ENCODE data around the gene TUBG1.
"Not testable (repeated sequence)": the region's sequence is repeated elsewhere in the genome, so short reads cannot be mapped to it uniquely, and the experiment has no call there.

Gene TUBG1

DNA sequence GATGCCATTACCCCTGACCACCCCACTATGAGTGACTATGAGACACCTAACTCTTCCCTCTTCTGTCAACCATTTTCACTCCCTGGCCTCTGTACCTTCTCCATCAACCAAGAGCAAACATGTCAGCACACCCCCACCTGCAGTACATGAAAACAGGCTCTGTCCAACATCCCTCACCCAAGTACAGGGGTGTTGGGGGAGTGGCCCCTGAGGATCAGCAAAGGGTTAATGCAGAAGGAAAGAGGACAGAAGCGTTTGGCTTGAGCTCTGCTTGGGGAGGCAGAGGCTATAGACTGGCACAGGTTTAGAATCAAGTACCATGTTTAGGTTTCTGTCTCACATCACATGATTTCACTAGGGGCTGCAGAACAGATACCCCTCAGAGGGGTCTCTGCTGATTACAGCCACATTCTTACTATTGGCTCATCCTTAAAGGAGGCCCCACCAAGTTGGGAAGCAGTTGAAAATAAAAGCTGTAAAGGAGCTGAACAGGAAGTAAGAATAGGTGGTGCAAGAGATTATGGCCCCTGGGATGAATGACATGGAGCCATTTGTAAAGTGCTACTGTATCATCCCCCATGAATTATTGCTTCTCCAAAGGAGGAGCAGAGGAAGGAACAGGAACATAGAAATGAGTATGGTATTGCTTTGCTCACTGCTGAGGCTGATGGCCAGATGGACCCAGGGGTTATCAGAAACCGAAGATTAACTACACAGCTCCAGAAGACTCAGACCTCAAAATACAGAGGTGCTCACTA is 29.5 kb upstream of the TUBG1 start:
- DNase-seq, result no peak

DNA sequence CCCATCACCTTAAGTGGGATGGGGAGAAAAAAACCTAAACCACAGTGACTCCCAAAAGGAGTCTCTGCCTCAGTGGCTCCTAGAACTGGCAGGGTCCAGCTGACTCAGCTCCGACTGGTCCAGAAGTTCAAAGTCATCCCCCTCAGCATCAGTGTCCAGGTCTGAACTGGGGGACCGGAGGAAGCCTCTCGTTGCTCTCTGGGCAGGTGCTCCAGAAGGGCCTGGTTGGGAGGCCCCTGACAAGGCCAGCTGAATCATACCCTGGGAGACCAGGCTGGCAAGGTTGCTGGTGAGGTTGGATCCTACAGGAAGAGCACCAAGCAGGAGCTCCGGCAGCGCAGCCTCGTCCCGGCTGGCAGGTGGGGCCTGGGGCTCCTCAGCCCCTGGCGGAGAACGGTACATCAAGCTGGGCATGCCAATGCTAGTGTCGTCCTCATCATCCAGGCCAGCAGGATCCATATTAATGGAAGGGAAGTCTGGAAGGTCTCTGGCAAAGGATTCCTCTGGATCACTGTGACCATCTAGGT is 27.7 kb upstream of the TUBG1 start:
- DNase-seq, result no peak

GRCh38 chr17:42584880-42585279 is 24.6 kb upstream of the TUBG1 start:
- DNase-seq, result no peak

- no peak for DNase-seq
These were observed 24.1 kb upstream of the TUBG1 start for GRCh38 chr17:42585353-42585752.

GRCh38 chr17:42586514-42587230 is 22.8 kb upstream of the TUBG1 start:
- DNase-seq, result no peak

DNA sequence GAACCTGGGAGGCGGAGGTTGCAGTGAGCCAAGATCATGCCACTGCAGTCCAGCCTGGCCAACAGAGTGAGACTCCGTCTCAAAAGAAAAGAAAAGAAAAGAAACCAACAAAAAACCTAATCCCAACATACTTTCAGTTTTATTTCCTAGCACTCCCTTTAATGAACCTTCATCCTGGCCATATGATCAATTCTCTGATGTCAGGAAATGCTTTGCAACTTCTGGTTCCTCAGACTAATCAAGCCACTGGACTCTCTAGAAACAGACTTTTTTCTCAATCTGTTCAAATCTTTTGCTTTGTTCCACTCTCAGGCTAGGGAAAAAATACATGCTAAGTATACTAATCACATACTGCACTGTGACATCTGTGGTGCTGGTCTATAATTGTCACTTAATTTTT is 18.6 kb upstream of the TUBG1 start:
- no peak for DNase-seq

DNA sequence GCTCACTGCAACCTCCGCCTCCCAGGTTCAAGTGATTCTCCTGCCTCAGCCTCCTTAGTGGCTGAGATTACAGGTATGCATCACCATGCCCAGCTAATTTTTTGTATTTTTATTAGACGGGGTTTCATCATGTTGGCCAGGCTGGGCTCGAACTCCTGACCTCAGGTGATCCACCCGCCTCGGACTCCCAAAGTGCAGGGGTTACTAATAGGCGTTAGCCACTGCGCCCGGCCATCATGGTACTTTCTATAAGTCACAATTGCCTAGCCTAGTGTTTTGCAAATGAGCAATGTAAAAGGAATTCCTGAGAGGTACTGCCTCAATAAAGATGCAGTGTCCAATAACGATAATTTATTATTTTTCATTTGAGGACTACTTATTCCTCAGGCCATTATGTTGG is 18.1 kb upstream of the TUBG1 start:
- no peak for DNase-seq

GRCh38 chr17:42596386-42596785 is 13.1 kb upstream of the TUBG1 start:
- DNase-seq, result no peak

DNA sequence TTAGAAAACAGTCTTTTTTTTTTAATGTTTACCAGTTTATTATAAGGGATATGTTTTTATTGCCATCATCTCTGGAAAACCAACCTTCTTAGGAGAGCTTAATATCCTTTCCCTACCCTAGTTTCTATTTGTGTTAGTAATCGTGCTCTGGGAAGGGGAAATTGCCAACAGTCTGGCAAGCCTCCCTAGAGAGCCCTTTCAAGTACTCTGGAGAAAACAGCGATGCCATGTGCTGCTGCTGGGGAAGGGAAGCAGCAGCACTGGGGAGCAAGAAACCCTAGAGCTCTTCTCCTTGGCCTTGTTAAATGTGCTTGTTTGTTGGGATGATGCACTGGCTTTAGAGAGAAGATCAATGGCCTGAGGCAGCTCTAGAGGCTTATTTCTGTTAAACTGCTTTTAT is 10.6 kb upstream of the TUBG1 start:
- no peak for DNase-seq

DNA sequence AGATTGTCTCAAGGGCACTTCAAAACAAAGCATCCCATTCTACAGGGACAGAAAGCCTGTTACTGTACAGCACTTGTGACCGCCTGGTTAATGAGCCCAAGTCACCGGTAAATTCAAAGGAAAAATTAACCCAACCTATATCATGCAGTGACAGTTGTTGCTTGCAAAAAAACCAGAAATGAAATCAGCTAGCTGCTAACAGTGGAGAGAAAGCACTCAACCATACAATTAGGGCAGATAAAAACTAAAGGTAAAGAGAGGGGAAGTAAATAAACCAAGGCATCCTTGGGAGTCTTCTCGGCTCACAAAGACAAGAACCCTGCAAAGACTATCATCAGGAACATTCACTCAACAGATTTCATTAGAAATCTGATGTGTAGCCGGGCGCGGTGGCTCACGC is 6.2 kb upstream of the TUBG1 start:
- DNase-seq, result no peak

DNA sequence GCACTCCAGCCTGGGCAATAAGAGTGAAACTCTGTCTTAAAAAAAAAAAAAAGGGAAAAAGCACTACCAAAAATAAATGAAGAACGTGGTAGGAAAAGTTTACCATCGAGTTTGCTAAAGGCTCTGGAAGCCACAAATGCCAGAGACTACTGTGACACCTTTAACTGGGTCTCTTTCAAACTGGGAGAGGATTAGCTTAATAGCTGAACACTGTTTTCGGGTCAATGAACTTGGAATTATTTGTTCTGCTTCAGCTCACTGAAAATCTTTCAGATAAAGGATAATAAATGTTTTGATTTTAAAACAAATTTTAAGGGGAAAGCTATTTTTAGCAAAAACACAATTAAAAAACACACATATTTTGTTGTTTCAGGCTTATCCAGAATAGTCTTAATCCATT is 1.7 kb upstream of the TUBG1 start:
- no peak for DNase-seq

- DNase-seq, result peak; percentile 27
These were observed 940 bp upstream of the TUBG1 start for GRCh38 chr17:42608305-42609181.

DNA sequence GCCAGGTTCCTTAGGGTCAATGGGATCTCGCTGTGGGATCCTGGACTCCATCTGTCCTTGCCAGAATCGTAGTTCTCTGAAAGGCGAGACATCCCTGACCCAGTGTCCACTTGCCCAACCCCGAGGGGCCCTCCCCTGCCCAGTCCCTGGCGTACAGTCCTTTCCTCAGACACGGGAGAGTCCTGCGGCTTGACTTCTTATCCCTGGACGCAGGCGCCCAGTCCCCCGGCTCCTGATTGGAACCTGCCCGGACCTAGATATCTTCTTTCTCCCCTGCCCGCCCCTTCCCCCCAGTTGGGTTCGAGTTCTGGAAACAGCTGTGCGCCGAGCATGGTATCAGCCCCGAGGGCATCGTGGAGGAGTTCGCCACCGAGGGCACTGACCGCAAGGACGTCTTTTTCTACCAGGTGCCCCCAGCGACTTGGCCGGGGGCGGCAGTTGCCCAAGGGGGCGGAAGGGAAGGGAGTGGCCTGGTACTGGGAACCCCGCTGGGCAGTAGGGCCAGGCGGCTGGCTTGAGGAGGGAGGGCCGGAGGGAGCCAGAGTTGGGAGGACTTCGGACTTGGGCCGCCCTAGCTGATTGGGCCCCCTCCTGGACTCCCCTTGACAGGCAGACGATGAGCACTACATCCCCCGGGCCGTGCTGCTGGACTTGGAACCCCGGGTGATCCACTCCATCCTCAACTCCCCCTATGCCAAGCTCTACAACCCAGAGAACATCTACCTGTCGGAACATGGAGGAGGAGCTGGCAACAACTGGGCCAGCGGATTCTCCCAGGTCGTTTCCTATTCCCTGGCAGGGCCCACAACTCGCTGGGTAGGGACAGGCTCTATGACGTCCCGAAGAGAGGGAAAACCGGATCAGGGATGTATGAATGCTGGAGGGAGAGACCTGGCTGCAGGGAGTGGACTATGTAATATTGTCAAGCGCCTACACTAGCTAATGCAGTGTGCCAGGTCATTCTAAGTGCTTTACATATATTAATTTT is 625 bp downstream of the TUBG1 start:
- DNase-seq, result not testable (repeated sequence)

DNA sequence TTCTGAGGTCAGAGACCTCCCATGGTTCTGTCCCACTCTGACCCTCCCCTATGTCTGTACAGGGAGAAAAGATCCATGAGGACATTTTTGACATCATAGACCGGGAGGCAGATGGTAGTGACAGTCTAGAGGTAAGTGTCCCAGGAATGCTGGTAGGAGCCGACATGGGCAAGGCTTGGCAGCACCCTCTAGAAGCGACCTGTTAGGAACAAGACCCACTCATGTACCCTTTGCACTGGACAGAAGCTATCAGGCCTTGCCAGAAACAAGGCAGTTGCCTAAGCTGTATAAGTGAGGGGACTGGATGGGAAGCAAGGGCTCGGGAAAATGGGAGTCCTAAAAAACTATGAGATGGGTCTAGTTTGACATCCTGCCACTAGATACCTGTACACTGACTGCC is 2.5 kb downstream of the TUBG1 start:
- no peak for DNase-seq

GRCh38 chr17:42613699-42614295 is 4.3 kb downstream of the TUBG1 start:
- DNase-seq, result no peak

DNA sequence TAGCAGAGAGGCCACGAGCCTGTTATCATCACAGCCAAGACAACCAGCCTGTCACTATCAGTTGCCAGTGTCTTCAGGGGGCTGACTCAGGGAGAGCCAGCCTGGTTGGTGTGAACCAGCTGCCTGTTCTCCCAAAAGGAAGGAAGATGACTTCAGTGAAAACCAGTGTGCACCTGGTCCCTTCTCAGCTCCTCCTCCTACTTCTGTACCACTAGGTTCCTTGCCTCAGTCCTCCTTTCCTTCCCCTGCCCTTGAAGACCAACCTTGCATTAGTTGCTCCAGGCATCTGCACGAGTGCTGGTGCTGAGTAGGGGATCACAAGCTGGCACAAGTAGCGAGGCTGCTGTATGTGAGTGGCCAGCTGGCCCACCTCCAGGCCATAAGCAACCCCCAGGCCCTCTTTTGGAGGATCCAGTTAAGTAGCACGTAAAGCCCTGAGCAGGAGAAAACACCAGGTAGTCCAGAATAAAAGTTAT is 8.5 kb downstream of the TUBG1 start:
- DNase-seq, result no peak

DNA sequence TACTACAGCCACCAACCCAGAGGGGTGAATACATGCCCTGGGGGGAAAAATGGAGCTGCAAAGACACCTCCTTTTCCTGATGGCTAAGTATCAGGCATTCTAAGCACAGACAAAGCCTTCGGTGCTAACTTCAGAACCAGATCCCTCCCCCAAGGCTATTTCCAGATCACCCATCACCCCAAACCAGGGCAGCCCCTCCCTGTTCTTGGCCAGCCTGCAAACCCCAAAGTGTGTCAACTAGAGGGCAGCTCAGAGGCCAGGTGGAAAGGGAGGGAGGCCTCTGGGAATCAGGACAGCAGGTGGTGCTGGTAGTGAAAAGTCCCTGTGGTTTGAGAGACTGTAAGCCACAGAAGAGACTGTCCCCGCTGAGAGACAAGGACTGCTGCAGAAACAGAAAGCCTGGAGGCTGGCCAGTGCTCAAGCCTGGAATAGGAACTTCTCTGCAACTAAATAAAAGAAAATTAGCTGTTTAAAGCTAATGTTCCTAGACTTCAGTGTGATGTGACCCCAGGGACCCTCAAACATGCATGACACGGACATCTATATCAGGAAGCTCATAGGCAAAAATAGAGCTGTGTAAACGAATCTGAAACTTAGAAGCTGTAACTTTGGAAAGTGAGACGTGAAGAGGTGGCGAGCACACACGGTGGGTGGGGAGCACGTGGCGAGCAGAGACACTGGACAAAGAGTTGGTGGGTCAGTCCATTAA is 9.1 kb downstream of the TUBG1 start:
- no peak for DNase-seq

GRCh38 chr17:42621987-42622386 is 12.5 kb downstream of the TUBG1 start:
- DNase-seq, result not testable (repeated sequence)

DNA sequence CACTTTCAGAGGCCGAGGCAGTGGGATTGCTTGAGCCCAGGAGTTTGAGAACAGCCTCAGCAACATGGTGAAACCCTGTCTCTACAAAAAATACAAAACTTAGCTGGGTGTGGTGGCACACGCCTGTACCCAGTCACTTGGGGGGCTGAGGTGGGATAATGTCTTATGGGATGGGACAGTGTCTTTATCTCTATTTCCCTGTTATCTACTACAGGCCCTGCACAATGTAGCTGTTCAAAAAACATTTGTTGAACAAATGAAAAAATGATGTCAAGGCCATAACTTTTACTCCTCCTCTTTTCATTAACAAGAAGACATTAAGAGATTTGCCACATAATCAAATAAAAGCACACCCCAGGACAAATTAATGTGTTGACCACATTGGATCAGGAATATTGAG is 13.8 kb downstream of the TUBG1 start:
- no peak for DNase-seq

GRCh38 chr17:42623732-42624596 is 14.5 kb downstream of the TUBG1 start:
- no peak for DNase-seq
